ENCODE results near the gene LSP1. TPM values are rescaled to one million over a fixed set of nuclear protein-coding genes. Genes with fewer than 3 reads are reported as not detected.

Gene LSP1
- total and polyA plus RNA-seq, 2 of the 8 experiments (the other 6 are each of a cell fraction or from before 2014, with no cell fraction given), result 0.03 TPM; not detected in 1

- no peak overlapping the region for H3K23ac ChIP-seq (ENCODE audit: insufficient read length)
- H2BK5ac ChIP-seq (ENCODE audit: low read depth, low read length), result no peak overlapping the region
- no peak overlapping the region for H3K4ac ChIP-seq (replicated peaks; ENCODE audit: insufficient read length, low read depth, low read length)
- DNase-seq (ENCODE audit: low read depth in 1 of 2, low spot score in 2 of 2) (no peak), FAIRE-seq (no peak)
- H4K5ac ChIP-seq (ENCODE audit: insufficient read length, low read depth, low read length), result no peak overlapping the region
- H3K9me3 ChIP-seq (ENCODE audit: insufficient read depth in 2 of 2, low read depth in 1 of 2, low read length in 1 of 2), result peaks cover 0 to 7% of the 10 kb centered on the region in 2 experiments; a peak in 2 of 4 replicates
- no peaks in the 10 kb centered on the region for H3K4me1 ChIP-seq (replicated peaks in 1 of 4; ENCODE audit: control insufficient read depth in 3 of 4, insufficient read depth in 4 of 4, low read length in 3 of 4)
- no peak overlapping the region for H3K18ac ChIP-seq (ENCODE audit: extremely low read depth, low read length)
- H3K4me3 ChIP-seq (ENCODE audit: extremely low read depth in 1 of 4, insufficient read depth in 2 of 4, low read depth in 3 of 4, low read length in 4 of 4), result no peak overlapping the region
- no peak for TF ChIP-seq ZNF274 (IDR thresholded peaks at IDR 0.05; ENCODE audit: borderline replicate concordance, extremely low read depth, low read length)
- TF ChIP-seq JUND (IDR thresholded peaks at IDR 0.05; ENCODE audit: low read length), result no peak
- no peak overlapping the region for H2BK12ac ChIP-seq (ENCODE audit: low read depth, low read length)
- no peak overlapping the region for H2BK15ac ChIP-seq (ENCODE audit: low read length)
- no peak overlapping the region for H2AK5ac ChIP-seq (ENCODE audit: low read depth, low read length)
- no peak overlapping the region for H2AFZ ChIP-seq (ENCODE audit: low read length)
- no peak overlapping the region for H3K56ac ChIP-seq (replicated peaks; ENCODE audit: insufficient read length, low read depth, low read length)
- H4K20me1 ChIP-seq (replicated peaks in 1 of 2; ENCODE audit: control insufficient read depth in 1 of 2, insufficient read depth in 2 of 2, low read length in 2 of 2), result peaks cover 0 to 8% of the 10 kb centered on the region in 2 experiments
- no peak overlapping the region for H3K27ac ChIP-seq (ENCODE audit: low read depth, low read length)
- POLR2A ChIA-PET (ENCODE audit: partially characterized antibody), result no interaction called here
- no peak overlapping the region for H2BK20ac ChIP-seq (ENCODE audit: low read length)
- H4K8ac ChIP-seq (ENCODE audit: extremely low read depth, insufficient read depth, low read length), result no peak overlapping the region
- whole genome bisulfite sequencing, 2 experiments (ENCODE audit: extremely low coverage in 1 of 2, insufficient coverage in 1 of 2, insufficient read length in 1 of 2, insufficient replicate concordance in 2 of 2, low coverage in 1 of 2, low lambda C conversion rate in 2 of 2, missing lambda C conversion rate in 1 of 2), result 46% methylated on average over 3 of the region's 3 CpGs; no CpG with 5 or more reads in 1 of the 2 experiments
- H3K9ac ChIP-seq (replicated peaks in 1 of 4; ENCODE audit: extremely low read depth in 1 of 4, low read depth in 3 of 4, low read length in 3 of 4), result no peak overlapping the region
- H2BK120ac ChIP-seq (replicated peaks; ENCODE audit: low read depth, low read length), result no peak overlapping the region
- no peak overlapping the region for H3K14ac ChIP-seq (ENCODE audit: insufficient read length)
- no peak overlapping the region for H3K4me2 ChIP-seq (ENCODE audit: insufficient read depth in 1 of 2, low read depth in 2 of 2, low read length in 2 of 2)
- CTCF ChIA-PET (ENCODE audit: partially characterized antibody), result interaction anchor here (4.9 to 5.1 kb wide), 2 partner anchors 14 to 125 kb away, joined by 25 to 44 read pairs; partner anchors contain the start of gene SYT8
- H3K79me1 ChIP-seq (ENCODE audit: low read depth, low read length), result no peaks in the 10 kb centered on the region
- H4K91ac ChIP-seq (replicated peaks; ENCODE audit: insufficient read length, low read length), result no peak overlapping the region
- H3K27me3 ChIP-seq (replicated peaks in 1 of 4; ENCODE audit: control insufficient read depth in 3 of 4, extremely low read depth in 1 of 4, insufficient read depth in 3 of 4, low read length in 3 of 4), result no peaks in the 10 kb centered on the region; a peak in 1 of 7 replicates
- no peaks in the 10 kb centered on the region for H3K36me3 ChIP-seq (ENCODE audit: control insufficient read depth in 2 of 4, insufficient read depth in 4 of 4, low read length in 3 of 4)
- peaks cover 8% of the 10 kb centered on the region; the same call in 1 of the 2 replicates for H3K23me2 ChIP-seq (ENCODE audit: low read depth, low read length)
- H3K79me2 ChIP-seq (ENCODE audit: control insufficient read depth in 1 of 2, insufficient read depth in 2 of 2, low read length in 2 of 2), result no peaks in the 10 kb centered on the region
Measured at GRCh38 chr11:1819074-1819473, 33.8 kb upstream of the LSP1 start.

Data from H1 (cell line).